IPS-11a (cell line): ENCODE results near the gene PASK.
"Not testable (repeated sequence)": the region's sequence is repeated elsewhere in the genome, so short reads cannot be mapped to it uniquely, and the experiment has no call there.

Source experiments
- H3K4me3 ChIP-seq: one replicate; pipeline ENCODE4 v1.5.1; 2013; ENCODE audit warnings: low read depth, low read length, control low read depth

Gene PASK

GRCh38 chr2:241148891-241149674 lies at the start of gene PASK:
PASK (minus strand) TSS chr2:241149472; CDS start chr2:241143032, 6,440 bp downstream.
- peak within 1 kb of the TSS; percentile 78 for H3K4me3 ChIP-seq

GRCh38 chr2:241198381-241199279 lies 49.4 kb upstream of the PASK start:
- H3K4me3 ChIP-seq: no peak overlapping the region

GRCh38 chr2:241197947-241198346 lies 48.7 kb upstream of the PASK start:
- H3K4me3 ChIP-seq: no peak overlapping the region

- not testable (repeated sequence) for H3K4me3 ChIP-seq
These were observed 48.0 kb upstream of the PASK start for GRCh38 chr2:241197246-241197645.

- H3K4me3 ChIP-seq: no peak overlapping the region
These were observed 46.3 kb upstream of the PASK start for GRCh38 chr2:241195506-241196130.

GRCh38 chr2:241194811-241195210 lies 45.5 kb upstream of the PASK start:
- no peak overlapping the region for H3K4me3 ChIP-seq

- no peak overlapping the region for H3K4me3 ChIP-seq
These were observed 44.0 kb upstream of the PASK start for GRCh38 chr2:241193271-241193670.

- H3K4me3 ChIP-seq: no peak overlapping the region
These were observed 41.8 kb upstream of the PASK start for GRCh38 chr2:241191081-241191480.

- H3K4me3 ChIP-seq: no peak overlapping the region
These were observed 41.2 kb upstream of the PASK start for GRCh38 chr2:241190291-241190981.

- H3K4me3 ChIP-seq: no peak overlapping the region
These were observed 40.6 kb upstream of the PASK start for GRCh38 chr2:241189856-241190201.

GRCh38 chr2:241189093-241189855 lies 40.0 kb upstream of the PASK start:
- no peak overlapping the region for H3K4me3 ChIP-seq

- H3K4me3 ChIP-seq: no peak within 1 kb of the TSS
These were observed 39.3 kb upstream of the PASK start, which contains the start of gene ANO7 for GRCh38 chr2:241188361-241189092. ANO7 (plus strand) TSS chr2:241188677; CDS start chr2:241190064, 1,387 bp downstream.

GRCh38 chr2:241187918-241188234 lies 38.6 kb upstream of the PASK start:
- no peak overlapping the region for H3K4me3 ChIP-seq

GRCh38 chr2:241187101-241187917 lies 38.0 kb upstream of the PASK start:
- no peak overlapping the region for H3K4me3 ChIP-seq

- H3K4me3 ChIP-seq: no peak overlapping the region
These were observed 36.7 kb upstream of the PASK start for GRCh38 chr2:241185961-241186360.

GRCh38 chr2:241184901-241185300 lies 35.6 kb upstream of the PASK start:
- no peak overlapping the region for H3K4me3 ChIP-seq

- no peak overlapping the region for H3K4me3 ChIP-seq
These were observed 33.9 kb upstream of the PASK start for GRCh38 chr2:241183221-241183620.

- H3K4me3 ChIP-seq: no peak overlapping the region
These were observed 33.4 kb upstream of the PASK start for GRCh38 chr2:241182531-241183133.
